K562 (cell line): Measurements from ENCODE around the gene SIM2. TPM values are rescaled to one million over a fixed set of nuclear protein-coding genes. Genes with fewer than 3 reads are reported as not detected.

Experiments
- ATAC-seq: fragments of 200-7000 bp; cut with Tn5 transposase; 3 replicates; pipeline ENCODE4 v1.9.1; 2020; ENCODE audit warnings: moderate library complexity
- BruUV-seq: library from RNA; stranded (reverse); fragments of 400-500 nt; replicated peaks from 2 replicates; lab custom pipeline; 2021; lab: Mats Ljungman, UMichigan
- CTCF ChIA-PET: fragments of 300-600 bp; formaldehyde crosslinking; extraction: SDS; loops from one replicate; lab custom pipeline; 2021; ENCODE audit warnings: low intra/inter-chr PET ratio; lab: Yijun Ruan, JAX
- POLR2A ChIA-PET: fragments of 300-600, 350-650 bp; sonication (Branson Sonifier 250); formaldehyde crosslinking; extraction: SDS; loops from one replicate; lab custom pipeline; 2021; ENCODE audit warnings: antibody characterized with exemption, inconsistent platforms; lab: Yijun Ruan, JAX
- DNase-seq, 4 experiments: peaks; one replicate each; pipeline versions ENCODE4 v3.0.0 to v3.0.0-alpha.2; 2011 to 2018; ENCODE audit warnings: low spot score in 3 of 4, mixed read lengths in 3 of 4; ENCODE audit errors: extremely low read depth in 1 of 4
- FAIRE-seq: peaks from 2 replicates; lab custom pipeline; 2011; peaks lifted over from hg19 to GRCh38; lab: Jason Lieb, UNC
- H2AFZ ChIP-seq: 2 replicates; pipeline ENCODE4 v1.6.0; 2011; ENCODE audit warnings: low read depth, low read length, control low read depth, inconsistent platforms
- H3K27ac ChIP-seq: fragments of 200-600 bp; 3 replicates; pipeline ENCODE4 v1.8.0; 2011; ENCODE audit warnings: low read depth, mild to moderate bottlenecking, control low read depth, inconsistent platforms, low read length, moderate library complexity, mixed read lengths; ENCODE audit errors: extremely low read depth
- H3K27me3 ChIP-seq, 2 experiments: fragments of 300-600 bp in 1 of 2; 2 replicates in 1 of 2; 3 replicates in 1 of 2; pipeline versions ENCODE4 v1.6.0 to v1.8.0; 2011; ENCODE audit warnings: inconsistent platforms in 2 of 2, low read length in 2 of 2, mild to moderate bottlenecking in 1 of 2, mixed read lengths in 1 of 2, moderate library complexity in 1 of 2; ENCODE audit not compliant: control insufficient read depth in 2 of 2, insufficient read depth in 2 of 2
- H3K36me3 ChIP-seq: fragments of 300-600 bp; 3 replicates; pipeline ENCODE4 v1.8.0; 2011; ENCODE audit warnings: mild to moderate bottlenecking, low read length, inconsistent platforms; ENCODE audit not compliant: control insufficient read depth, insufficient read depth
- H3K4me1 ChIP-seq, 2 experiments: fragments of 200-600 bp in 1 of 2; replicated peaks in 1 of 2; 2 replicates in 1 of 2; 3 replicates in 1 of 2; pipeline versions ENCODE4 v1.5.1 to v1.8.0; 2011; ENCODE audit warnings: inconsistent platforms in 2 of 2, low read length in 2 of 2, mild to moderate bottlenecking in 1 of 2, mixed read lengths in 1 of 2, moderate library complexity in 1 of 2; ENCODE audit not compliant: control insufficient read depth in 2 of 2, insufficient read depth in 2 of 2
- H3K4me2 ChIP-seq: 2 replicates; pipeline ENCODE4 v1.6.1; 2011; ENCODE audit warnings: low read length, control low read depth, inconsistent platforms, mixed read lengths; ENCODE audit not compliant: insufficient read depth
- H3K4me3 ChIP-seq: fragments of 200-600 bp; sonication (generic), shearing (Covaris generic); 2 replicates; pipeline ENCODE4 v1.5.1; 2016; ENCODE audit warnings: control low read depth, inconsistent platforms
- H3K79me2 ChIP-seq: fragments of 200-600 bp; 3 replicates; pipeline ENCODE4 v1.8.0; 2011; ENCODE audit warnings: low read length, inconsistent platforms; ENCODE audit not compliant: control insufficient read depth, insufficient read depth
- H3K9ac ChIP-seq, 2 experiments: 2 replicates each; pipeline versions ENCODE4 v1.6.0 to v1.6.1; 2011; ENCODE audit warnings: low read depth in 2 of 2, low read length in 2 of 2, control low read depth in 1 of 2, inconsistent platforms in 1 of 2, mild to moderate bottlenecking in 1 of 2, mixed read lengths in 1 of 2; ENCODE audit not compliant: insufficient read depth in 1 of 2
- H3K9me1 ChIP-seq: one replicate; pipeline ENCODE4 v1.6.0; 2011; ENCODE audit warnings: inconsistent platforms, mild to moderate bottlenecking, low read length, moderate library complexity; ENCODE audit not compliant: control insufficient read depth, insufficient read depth
- H3K9me3 ChIP-seq: replicated peaks from 2 replicates; pipeline ENCODE4 v1.5.1; 2011; ENCODE audit warnings: low read depth, low read length, inconsistent platforms; ENCODE audit not compliant: control insufficient read depth, insufficient read depth
- H4K20me1 ChIP-seq: replicated peaks from 2 replicates; pipeline ENCODE4 v1.6.1; 2011; ENCODE audit warnings: low read length, inconsistent platforms, mixed read lengths; ENCODE audit not compliant: control insufficient read depth, insufficient read depth
- CAMTA2 ChIP-seq: fragments of 250-450 bp; sonication (Bioruptor Pico); conservative IDR thresholded peaks from 2 replicates; pipeline ENCODE4 v1.5.1; 2022
- COPS2 ChIP-seq: fragments of 450-650 bp; conservative IDR thresholded peaks from 2 replicates; pipeline ENCODE4 v1.6.1; 2016; ENCODE audit warnings: mild to moderate bottlenecking, moderate library complexity
- FOXK2 ChIP-seq, 2 experiments: fragments of 450-650 bp; IDR thresholded peaks in 1 of 2; conservative IDR thresholded peaks in 1 of 2; 2 replicates each; pipeline ENCODE4 v1.6.1; 2016; ENCODE audit warnings: low read depth in 2 of 2, mild to moderate bottlenecking in 1 of 2
- MYC ChIP-seq, 2 experiments: fragments of 250-450 bp in 1 of 2; sonication (Bioruptor Pico) in 1 of 2; IDR thresholded peaks; 2 replicates each; pipeline versions ENCODE4 v1.5.1 to v1.6.1; 2012 to 2021; ENCODE audit warnings: low read depth in 2 of 2, borderline replicate concordance in 1 of 2, improper control_type of control experiment in 1 of 2, low read length in 1 of 2, mild to moderate bottlenecking in 1 of 2, moderate library complexity in 1 of 2
- NFE2L1 ChIP-seq: fragments of 450-650 bp; IDR thresholded peaks from 2 replicates; pipeline ENCODE4 v1.6.1; 2016; ENCODE audit warnings: missing genetic modification characterization, low read depth, mild to moderate bottlenecking, missing compliant biosample characterization, moderate library complexity, borderline replicate concordance
- NR2F6 ChIP-seq: fragments of 450-650 bp; formaldehyde crosslinking; IDR thresholded peaks from 2 replicates; pipeline ENCODE4 v1.4.0; 2020; ENCODE audit warnings: mild to moderate bottlenecking
- POLR2B ChIP-seq: fragments of 450-650 bp; IDR thresholded peaks from 2 replicates; pipeline ENCODE4 v1.6.1; 2018; ENCODE audit warnings: low read depth; ENCODE audit not compliant: partially characterized antibody
- WGBS: fragments of 100-300 bp; shearing (Covaris generic); methylation state at CpG from one replicate; pipeline ENCODE4 v1.1.6; 2016; ENCODE audit warnings: low coverage, mixed read lengths; ENCODE audit not compliant: insufficient coverage; ENCODE audit errors: missing lambda C conversion rate; 5-methylcytosine and 5-hydroxymethylcytosine counted together
- in situ Hi-C: fragments of 300-500 bp; cut with MboI; formaldehyde crosslinking; loops from 4 replicates; pipeline ENCODE4 v1.15.0; 2018; ENCODE audit warnings: inconsistent platforms, mixed read lengths
- intact Hi-C: fragments of 100-400 bp; cut with micrococcal nuclease; formaldehyde crosslinking; loops from 2 replicates; pipeline ENCODE4 v1.14.2; 2022
- polyA plus RNA-seq, 8 experiments: library from polyadenylated mRNA; depleted of rRNA in 4 of 8; stranded (reverse) in 5 of 8; unstranded in 3 of 8; fragments of >200 nt; fragmentation: Nextera tagmentation in 2 of 8; fragmentation: Illumina TruSeq in 1 of 8; extraction: Ambion mirVana in 2 of 8; extraction: Trizol in 1 of 8; gene quantifications; 2 replicates each; pipeline versions ENCODE4 v1.2.1 to v1.2.3, GENCODE V29; 2011 to 2014; ENCODE audit warnings: inconsistent platforms in 1 of 8, missing spikeins in 1 of 8
- total RNA-seq, 7 experiments: library from RNA; depleted of rRNA in 6 of 7; stranded (reverse); fragments of >200 nt in 6 of 7; fragmentation: Illumina TruSeq in 2 of 7; extraction: Trizol in 2 of 7; gene quantifications; 2 replicates each; pipeline versions ENCODE4 v1.2.1 to v1.2.3, GENCODE V29; 2011 to 2021; ENCODE audit warnings: low replicate concordance in 1 of 7
- TF ChIP-seq, protein P1 (sequence below): conservative IDR thresholded peaks from 2 replicates; pipeline ENCODE4 v1.6.1; 2011; ENCODE audit warnings: low read depth, mild to moderate bottlenecking, low read length; ENCODE audit not compliant: control insufficient read depth
- TF ChIP-seq, protein P2 (sequence below): fragments of 250-450 bp; sonication (Bioruptor Pico); IDR thresholded peaks from 2 replicates; pipeline ENCODE4 v1.4.0; 2020; ENCODE audit warnings: mild to moderate bottlenecking, moderate library complexity, borderline replicate concordance
- TF ChIP-seq, protein P3 (sequence below): fragments of 250-450 bp; sonication (Bioruptor Pico); IDR thresholded peaks from 2 replicates; pipeline ENCODE4 v1.9.0; 2021; ENCODE audit warnings: mild to moderate bottlenecking, inconsistent platforms

The SIM2 gene
- total and polyA plus RNA-seq, 9 of the 15 experiments (the other 6 are each of a cell fraction or from before 2014, with no cell fraction given): 0.07 to 0.11 (median 0.08) TPM; not detected in 6

DNA sequence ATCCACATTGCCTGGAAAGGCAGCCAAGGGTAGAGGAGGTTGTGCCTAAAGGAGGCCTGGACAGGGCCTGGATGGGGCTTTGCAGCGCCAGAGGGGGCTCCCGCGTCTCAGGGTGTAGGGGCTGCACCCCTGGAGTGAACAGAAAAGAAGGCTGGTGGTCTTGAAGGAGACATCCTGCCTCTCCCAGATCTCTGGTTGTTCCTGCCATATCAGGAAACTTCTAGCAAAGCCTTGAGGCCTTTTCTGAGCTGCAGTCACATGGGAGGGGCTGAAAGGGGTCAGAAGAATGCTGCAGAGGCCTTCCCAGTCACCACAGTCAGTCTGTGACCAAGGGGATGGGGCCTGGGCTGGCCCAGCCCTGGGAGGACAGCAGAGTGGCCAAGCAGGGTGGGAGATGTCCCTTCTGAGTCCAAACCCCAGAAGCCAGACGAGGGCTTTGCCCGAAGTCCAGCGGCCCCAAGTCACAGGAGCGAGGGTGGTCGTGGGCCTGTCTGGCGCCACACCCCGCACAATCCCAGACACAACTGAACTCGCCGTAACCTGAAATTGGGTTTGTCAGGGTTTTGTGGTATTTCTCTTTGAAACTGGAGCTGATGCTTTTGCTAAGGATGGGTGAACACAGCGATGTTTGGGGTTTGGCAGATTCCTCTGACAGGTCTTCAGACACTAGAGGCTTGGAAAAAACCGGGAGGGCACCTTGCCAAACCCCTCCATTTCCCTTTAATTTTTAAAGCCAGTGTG is 29.6 kb downstream of the SIM2 start:
- H3K27ac ChIP-seq: no peak overlapping the region
- no TSS peak for BruUV-seq
- no peaks in the 10 kb centered on the region for H3K36me3 ChIP-seq
- 11% methylated on average over 14 of the region's 14 CpGs for WGBS
- intact Hi-C loops (no loop called here), in situ Hi-C loops (no loop called here)
- no peak overlapping the region for H3K9ac ChIP-seq
- H3K4me3 ChIP-seq: no peak overlapping the region
- ChIA-PET CTCF (no interaction called here), POLR2A (interaction anchor here (0.6 to 1.4 kb wide), 2 partner anchors 9 to 12 kb away, joined by 3 to 6 read pairs; no protein-coding TSS in a partner anchor)
- DNase-seq (no peak), FAIRE-seq (no peak), ATAC-seq (no peak)
- peaks cover 0 to 3% of the 10 kb centered on the region in 2 experiments; a peak in 1 of 5 replicates for H3K4me1 ChIP-seq
- H4K20me1 ChIP-seq: 0 out of 2 replicates have a peak, but pooled peaks cover 11% of the 10 kb centered on the region
- no peaks in the 10 kb centered on the region for H3K9me1 ChIP-seq
- H2AFZ ChIP-seq: no peak overlapping the region
- peaks cover 64 to 76% of the 10 kb centered on the region in 2 experiments for H3K27me3 ChIP-seq
- H3K4me2 ChIP-seq: no peak overlapping the region
- no peaks in the 10 kb centered on the region for H3K9me3 ChIP-seq
- H3K79me2 ChIP-seq: no peaks in the 10 kb centered on the region
- no peak for TF ChIP-seq COPS2
- TF ChIP-seq FOXK2 (conservative IDR thresholded peaks at IDR 0.05 in 1 of 2, IDR thresholded peaks at IDR 0.05 in 1 of 2; ENCODE audit: low read depth in 2 of 2): no peak
- no peak for TF ChIP-seq CAMTA2 (CRISPR knock-in tag)
- TF ChIP-seq, protein P1, sequence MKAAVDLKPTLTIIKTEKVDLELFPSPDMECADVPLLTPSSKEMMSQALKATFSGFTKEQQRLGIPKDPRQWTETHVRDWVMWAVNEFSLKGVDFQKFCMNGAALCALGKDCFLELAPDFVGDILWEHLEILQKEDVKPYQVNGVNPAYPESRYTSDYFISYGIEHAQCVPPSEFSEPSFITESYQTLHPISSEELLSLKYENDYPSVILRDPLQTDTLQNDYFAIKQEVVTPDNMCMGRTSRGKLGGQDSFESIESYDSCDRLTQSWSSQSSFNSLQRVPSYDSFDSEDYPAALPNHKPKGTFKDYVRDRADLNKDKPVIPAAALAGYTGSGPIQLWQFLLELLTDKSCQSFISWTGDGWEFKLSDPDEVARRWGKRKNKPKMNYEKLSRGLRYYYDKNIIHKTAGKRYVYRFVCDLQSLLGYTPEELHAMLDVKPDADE: no peak
- no peak for TF ChIP-seq NFE2L1 (tag)
- TF ChIP-seq NR2F6 (CRISPR knock-in tag): no peak
- no peak for TF ChIP-seq MYC (IDR thresholded peaks at IDR 0.05; ENCODE audit: low read depth, low read length)
- no peak for TF ChIP-seq MYC (CRISPR knock-in tag; IDR thresholded peaks at IDR 0.05; ENCODE audit: borderline replicate concordance, low read depth)
- TF ChIP-seq, protein P2, sequence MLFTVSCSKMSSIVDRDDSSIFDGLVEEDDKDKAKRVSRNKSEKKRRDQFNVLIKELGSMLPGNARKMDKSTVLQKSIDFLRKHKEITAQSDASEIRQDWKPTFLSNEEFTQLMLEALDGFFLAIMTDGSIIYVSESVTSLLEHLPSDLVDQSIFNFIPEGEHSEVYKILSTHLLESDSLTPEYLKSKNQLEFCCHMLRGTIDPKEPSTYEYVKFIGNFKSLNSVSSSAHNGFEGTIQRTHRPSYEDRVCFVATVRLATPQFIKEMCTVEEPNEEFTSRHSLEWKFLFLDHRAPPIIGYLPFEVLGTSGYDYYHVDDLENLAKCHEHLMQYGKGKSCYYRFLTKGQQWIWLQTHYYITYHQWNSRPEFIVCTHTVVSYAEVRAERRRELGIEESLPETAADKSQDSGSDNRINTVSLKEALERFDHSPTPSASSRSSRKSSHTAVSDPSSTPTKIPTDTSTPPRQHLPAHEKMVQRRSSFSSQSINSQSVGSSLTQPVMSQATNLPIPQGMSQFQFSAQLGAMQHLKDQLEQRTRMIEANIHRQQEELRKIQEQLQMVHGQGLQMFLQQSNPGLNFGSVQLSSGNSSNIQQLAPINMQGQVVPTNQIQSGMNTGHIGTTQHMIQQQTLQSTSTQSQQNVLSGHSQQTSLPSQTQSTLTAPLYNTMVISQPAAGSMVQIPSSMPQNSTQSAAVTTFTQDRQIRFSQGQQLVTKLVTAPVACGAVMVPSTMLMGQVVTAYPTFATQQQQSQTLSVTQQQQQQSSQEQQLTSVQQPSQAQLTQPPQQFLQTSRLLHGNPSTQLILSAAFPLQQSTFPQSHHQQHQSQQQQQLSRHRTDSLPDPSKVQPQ (CRISPR knock-in tag): no peak
- TF ChIP-seq POLR2B: no peak
- TF ChIP-seq, protein P3, sequence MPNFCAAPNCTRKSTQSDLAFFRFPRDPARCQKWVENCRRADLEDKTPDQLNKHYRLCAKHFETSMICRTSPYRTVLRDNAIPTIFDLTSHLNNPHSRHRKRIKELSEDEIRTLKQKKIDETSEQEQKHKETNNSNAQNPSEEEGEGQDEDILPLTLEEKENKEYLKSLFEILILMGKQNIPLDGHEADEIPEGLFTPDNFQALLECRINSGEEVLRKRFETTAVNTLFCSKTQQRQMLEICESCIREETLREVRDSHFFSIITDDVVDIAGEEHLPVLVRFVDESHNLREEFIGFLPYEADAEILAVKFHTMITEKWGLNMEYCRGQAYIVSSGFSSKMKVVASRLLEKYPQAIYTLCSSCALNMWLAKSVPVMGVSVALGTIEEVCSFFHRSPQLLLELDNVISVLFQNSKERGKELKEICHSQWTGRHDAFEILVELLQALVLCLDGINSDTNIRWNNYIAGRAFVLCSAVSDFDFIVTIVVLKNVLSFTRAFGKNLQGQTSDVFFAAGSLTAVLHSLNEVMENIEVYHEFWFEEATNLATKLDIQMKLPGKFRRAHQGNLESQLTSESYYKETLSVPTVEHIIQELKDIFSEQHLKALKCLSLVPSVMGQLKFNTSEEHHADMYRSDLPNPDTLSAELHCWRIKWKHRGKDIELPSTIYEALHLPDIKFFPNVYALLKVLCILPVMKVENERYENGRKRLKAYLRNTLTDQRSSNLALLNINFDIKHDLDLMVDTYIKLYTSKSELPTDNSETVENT (CRISPR knock-in tag): no peak
